Mucosa of rectum (tissue), 2 donors: Measurements from ENCODE around the gene FKBP4.

Source experiments
- H3K27ac ChIP-seq, 2 donors: one replicate each; pipeline ENCODE4 v1.7.0; 2013; ENCODE audit warnings: inconsistent platforms in 2 of 2, low read depth in 2 of 2, low read length in 2 of 2
- H3K27me3 ChIP-seq, 2 donors: one replicate each; pipeline ENCODE4 v1.7.0; 2013; ENCODE audit warnings: low read length in 2 of 2; ENCODE audit not compliant: control insufficient read depth in 2 of 2, insufficient read depth in 2 of 2
- H3K36me3 ChIP-seq, 2 donors: one replicate each; pipeline ENCODE4 v1.7.0; 2013; ENCODE audit warnings: low read length in 2 of 2; ENCODE audit not compliant: control insufficient read depth in 2 of 2, insufficient read depth in 2 of 2
- H3K4me1 ChIP-seq, 2 donors: one replicate each; pipeline ENCODE4 v1.7.0; 2013; ENCODE audit warnings: low read length in 2 of 2, mild to moderate bottlenecking in 1 of 2; ENCODE audit not compliant: control insufficient read depth in 2 of 2, insufficient read depth in 2 of 2
- H3K4me3 ChIP-seq, 2 donors: one replicate each; pipeline ENCODE4 v1.7.0; 2013; ENCODE audit warnings: low read length in 2 of 2
- H3K9ac ChIP-seq, 2 donors: one replicate each; pipeline ENCODE4 v1.7.0; 2013; ENCODE audit warnings: low read length in 2 of 2, low read depth in 1 of 2, mild to moderate bottlenecking in 1 of 2
- H3K9me3 ChIP-seq, 2 donors: one replicate each; pipeline ENCODE4 v1.7.0; 2013; ENCODE audit warnings: low read length in 2 of 2; ENCODE audit not compliant: control insufficient read depth in 2 of 2
- donor health status: healthy.
- donor health status: Normal muscosa, but diverticular disease.

Gene FKBP4

DNA sequence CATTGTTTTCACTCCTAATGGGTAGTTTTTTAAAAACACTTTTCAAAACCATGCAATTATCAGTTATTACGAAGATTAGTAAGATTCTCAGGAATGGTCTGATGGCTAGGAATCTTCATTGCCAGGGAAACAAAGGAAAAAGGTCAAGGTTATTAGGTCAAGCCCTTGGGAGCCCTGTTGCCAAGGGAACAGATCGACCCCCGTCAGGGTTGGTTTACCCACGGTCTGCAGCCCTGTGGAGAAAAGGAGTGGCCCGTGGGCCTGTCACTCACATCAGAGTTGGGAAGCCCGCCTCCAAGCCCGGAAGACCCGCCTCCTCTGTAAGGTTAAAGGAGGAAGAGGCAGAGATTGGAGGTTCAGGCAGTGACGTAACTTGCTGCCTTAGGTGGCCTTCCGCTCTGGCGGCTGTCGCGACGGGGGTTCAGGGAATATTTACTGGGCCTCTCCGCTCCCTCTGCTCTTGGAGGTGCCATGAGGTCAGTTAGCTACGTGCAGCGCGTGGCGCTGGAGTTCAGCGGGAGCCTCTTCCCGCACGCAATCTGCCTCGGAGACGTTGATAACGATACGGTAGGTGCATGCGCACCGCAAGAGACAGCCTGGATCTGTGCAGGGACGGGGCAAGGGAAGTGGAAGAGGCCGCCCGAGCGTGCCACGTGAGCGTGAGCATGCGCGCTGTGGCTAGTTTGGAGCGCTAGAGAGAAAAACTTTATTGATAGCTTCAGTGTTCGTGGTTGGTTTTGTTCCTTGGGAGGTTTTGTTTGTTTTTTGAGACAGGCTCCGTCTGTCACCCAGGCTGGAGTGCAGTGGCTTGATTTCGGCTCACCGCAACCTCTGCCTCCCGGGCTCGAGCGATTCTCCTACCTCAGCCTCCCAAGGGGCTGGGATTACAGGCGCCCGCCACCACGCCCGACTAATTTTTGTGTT lies 17.8 kb downstream of the FKBP4 start, which contains the start of gene ITFG2:
Gene ITFG2, plus strand, starts transcription at position 379 of the 924 bp plus-strand sequence. Its CDS starts 93 bp downstream, at position 472.
- peaks cover 7% of the 10 kb centered on the region in 2 donors for H3K4me1 ChIP-seq
- no peaks in the 10 kb centered on the region for H3K9me3 ChIP-seq
- peak within 1 kb of the TSS; percentile 82 to 98 for H3K9ac ChIP-seq
- peak within 1 kb of the TSS; percentile 96 to 99 for H3K4me3 ChIP-seq
- H3K27me3 ChIP-seq, result no peaks in the 10 kb centered on the region
- H3K27ac ChIP-seq, result peak within 1 kb of the TSS; percentile 97 to 99
- H3K36me3 ChIP-seq, result peaks cover under 1 to 9% of the 10 kb centered on the region in 2 donors

DNA sequence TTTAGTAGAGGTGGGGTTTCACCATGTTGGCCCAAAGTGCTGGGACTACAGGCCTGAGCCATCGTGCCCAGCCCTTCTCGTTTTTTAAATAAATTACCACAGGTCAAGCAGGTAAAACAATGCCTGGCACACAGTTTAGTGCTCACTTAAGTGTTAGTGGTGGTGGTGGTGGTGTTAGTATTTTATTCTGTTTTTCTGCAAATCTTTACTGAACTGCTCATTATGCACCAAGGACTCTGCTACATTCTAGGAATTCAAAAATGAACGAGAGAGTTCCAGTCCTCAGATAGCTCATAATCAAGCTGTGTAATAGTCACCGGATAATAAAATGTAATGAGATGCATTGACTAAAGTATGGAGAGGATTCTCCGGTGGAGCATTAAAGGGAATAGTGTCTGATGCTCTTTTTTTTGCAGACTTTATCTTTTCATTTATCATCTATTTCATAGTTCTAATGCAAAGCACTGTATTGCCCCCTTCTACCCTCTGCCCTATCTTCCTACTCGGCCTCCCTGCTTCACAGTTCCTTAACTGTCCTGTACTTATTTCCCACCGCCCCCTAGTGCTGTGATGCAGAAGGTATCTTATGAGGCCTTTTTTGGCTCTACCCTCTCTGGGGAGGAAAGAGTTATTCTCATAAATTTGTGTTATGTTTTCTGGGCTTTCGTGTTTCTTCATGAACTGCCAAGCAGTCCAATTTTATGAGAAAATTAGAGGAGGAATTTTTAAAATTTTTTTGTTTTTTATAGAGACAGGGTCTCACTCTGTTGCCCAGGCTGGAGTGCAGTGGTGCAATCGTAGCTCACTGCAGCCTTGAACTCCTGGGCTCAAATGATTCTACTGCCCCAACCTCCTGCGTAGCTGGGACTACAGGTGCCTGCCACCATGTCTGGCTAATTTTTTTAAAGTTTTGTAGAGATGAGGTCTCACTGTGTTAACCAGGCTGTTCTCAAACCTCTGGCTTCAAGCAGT lies 18.7 kb downstream of the FKBP4 start:
- H3K27me3 ChIP-seq, result no peaks in the 10 kb centered on the region
- peaks cover 7% of the 10 kb centered on the region in 2 donors for H3K4me1 ChIP-seq
- H3K9me3 ChIP-seq, result no peaks in the 10 kb centered on the region
- H3K27ac ChIP-seq, result peak overlapping the region; percentile 97 to 99
- H3K36me3 ChIP-seq, result peaks cover 8 to 16% of the 10 kb centered on the region in 2 donors
- peak overlapping the region; percentile 96 to 99 for H3K4me3 ChIP-seq
- H3K9ac ChIP-seq, result peak overlapping the region; percentile 82 to 98

DNA sequence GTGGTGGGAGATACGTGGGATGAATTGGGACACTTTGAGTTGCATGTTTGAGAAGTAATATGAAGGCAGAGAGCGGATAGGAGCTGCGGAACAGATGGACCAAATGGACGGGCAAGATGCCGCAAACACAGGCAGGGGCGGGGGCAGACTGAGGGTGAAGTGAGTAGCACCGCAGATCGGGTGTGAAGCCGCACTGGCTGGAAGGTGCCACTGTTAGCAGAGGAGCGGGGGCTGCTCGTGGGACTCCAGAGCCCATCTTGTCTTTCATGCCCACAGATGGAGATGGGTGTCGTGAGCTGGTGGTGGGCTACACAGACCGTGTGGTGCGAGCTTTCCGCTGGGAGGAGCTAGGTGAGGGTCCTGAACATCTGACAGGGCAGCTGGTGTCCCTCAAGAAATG lies 25.0 kb downstream of the FKBP4 start:
- peaks cover 58 to 73% of the 10 kb centered on the region in 2 donors for H3K36me3 ChIP-seq

DNA sequence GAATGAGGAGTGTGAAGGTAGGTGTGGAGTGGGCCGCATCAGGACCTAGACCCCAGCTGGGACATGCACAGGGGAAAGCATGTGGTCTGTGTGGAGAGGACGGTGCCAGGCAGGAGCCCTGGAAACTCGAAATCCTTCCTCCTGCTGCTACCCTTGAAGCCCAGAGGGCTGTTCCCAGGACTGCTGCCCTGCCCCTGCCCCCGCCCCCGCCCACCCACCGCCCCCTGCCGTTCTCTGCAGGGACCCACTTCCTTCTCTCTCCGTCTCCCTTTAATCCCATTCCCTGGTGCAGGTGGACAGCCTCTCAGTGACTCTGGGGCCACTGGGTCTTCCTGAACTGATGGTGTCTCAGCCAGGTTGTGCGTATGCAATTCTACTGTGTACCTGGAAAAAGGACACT lies 25.7 kb downstream of the FKBP4 start:
- peaks cover 64 to 80% of the 10 kb centered on the region in 2 donors for H3K36me3 ChIP-seq

More for the DNA sequence above, 25.0 kb downstream of the FKBP4 start:
- Histone ChIP-seq H3K4me3 (no peak overlapping the region), H3K27me3 (no peaks in the 10 kb centered on the region), H3K9me3 (no peaks in the 10 kb centered on the region), H3K4me1 (no peaks in the 10 kb centered on the region), H3K9ac (no peak overlapping the region), H3K27ac (no peak overlapping the region)

DNA sequence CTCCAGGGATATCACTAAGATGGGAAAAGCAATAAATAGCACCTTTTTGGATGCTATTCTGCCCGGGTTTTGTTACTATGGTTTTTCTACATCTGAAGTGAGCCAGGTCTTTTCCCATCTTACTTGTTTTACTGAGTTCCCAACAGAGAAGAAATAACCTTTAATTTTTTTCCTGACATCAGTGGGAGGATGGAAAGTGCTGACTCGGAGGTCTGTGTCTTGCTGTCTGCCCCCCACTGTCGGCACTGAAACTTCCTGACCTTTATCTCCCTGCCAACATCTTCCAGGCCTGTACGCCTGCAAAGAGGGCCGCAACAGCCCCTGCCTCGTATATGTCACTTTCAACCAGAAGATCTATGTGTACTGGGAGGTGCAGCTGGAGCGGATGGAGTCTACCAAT lies 28.7 kb downstream of the FKBP4 start:
- Histone ChIP-seq H3K27me3 (no peaks in the 10 kb centered on the region), H3K27ac (no peak overlapping the region), H3K9me3 (no peaks in the 10 kb centered on the region), H3K4me1 (no peaks in the 10 kb centered on the region), H3K36me3 (peaks cover 77 to 92% of the 10 kb centered on the region in 2 donors), H3K4me3 (no peak overlapping the region), H3K9ac (no peak overlapping the region)

More for the DNA sequence above, 25.7 kb downstream of the FKBP4 start:
- Histone ChIP-seq H3K4me1 (no peaks in the 10 kb centered on the region), H3K4me3 (no peak overlapping the region), H3K9me3 (no peaks in the 10 kb centered on the region), H3K27me3 (no peaks in the 10 kb centered on the region), H3K27ac (no peak overlapping the region), H3K9ac (no peak overlapping the region)

DNA sequence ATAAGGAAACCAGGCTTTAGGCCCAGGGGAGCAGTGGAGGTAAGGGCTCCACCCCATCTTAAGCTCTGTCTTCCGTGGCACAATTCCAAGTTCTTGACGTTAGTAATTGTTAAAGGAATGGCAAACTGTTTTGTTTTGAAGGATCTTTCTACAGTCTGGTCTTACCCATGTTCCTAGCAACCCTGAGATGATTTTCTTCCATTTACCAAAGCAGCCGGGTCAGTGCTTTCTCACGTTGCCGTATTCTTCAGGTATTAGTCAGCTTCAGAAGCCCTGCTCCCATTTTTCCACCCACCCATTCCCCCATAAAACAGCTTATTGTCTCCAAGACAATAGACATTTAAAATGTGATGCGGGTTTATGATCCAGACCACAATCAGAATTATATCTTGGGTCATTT lies 29.8 kb downstream of the FKBP4 start:
- no peak overlapping the region for H3K27ac ChIP-seq
- no peaks in the 10 kb centered on the region for H3K9me3 ChIP-seq
- H3K36me3 ChIP-seq, result peaks cover 74 to 86% of the 10 kb centered on the region in 2 donors
- H3K4me3 ChIP-seq, result no peak overlapping the region
- H3K4me1 ChIP-seq, result no peaks in the 10 kb centered on the region
- no peak overlapping the region for H3K9ac ChIP-seq
- no peaks in the 10 kb centered on the region for H3K27me3 ChIP-seq

DNA sequence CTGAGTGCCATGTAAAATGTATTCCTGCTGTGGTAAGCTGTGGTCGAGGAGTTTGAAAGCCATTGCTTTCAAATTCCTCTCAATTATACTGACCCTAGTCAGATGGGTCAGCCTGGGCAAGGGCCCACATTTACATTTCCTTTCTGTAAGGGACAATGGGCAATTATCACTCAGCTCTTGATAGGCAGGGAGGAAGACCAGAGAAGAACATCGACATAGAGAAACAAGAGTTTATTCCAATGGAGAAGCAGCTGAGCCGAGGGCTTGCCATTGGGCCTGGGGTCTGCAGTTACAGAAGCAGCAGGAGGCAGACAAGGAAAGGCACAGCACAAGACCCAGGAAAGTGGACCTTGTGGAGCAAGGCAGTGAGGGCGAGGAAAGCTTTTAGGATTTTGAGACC lies 30.4 kb downstream of the FKBP4 start:
- Histone ChIP-seq H3K9me3 (no peaks in the 10 kb centered on the region), H3K36me3 (peaks cover 72 to 83% of the 10 kb centered on the region in 2 donors), H3K27ac (no peak overlapping the region), H3K4me1 (no peaks in the 10 kb centered on the region), H3K9ac (no peak overlapping the region), H3K27me3 (no peaks in the 10 kb centered on the region), H3K4me3 (no peak overlapping the region)

DNA sequence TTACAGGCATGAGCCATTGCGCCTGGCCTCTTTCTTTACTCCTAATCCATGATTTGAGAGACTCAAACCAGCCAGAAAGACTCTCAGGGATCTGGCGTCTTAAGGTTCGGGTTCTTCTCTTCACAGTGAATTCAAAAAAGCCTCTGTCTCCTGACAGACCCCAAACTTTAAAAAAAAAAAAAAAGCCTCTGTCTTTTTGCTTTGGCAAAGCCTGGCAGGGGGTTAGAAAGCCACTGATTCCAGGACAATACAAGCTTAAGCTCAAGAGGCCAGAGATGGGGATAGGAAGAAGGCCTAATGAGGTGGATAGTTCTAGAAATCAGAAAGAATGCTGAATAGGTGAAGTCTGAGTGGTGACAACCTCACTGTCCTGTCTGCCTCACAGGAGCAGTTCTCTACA lies 31.3 kb downstream of the FKBP4 start:
- Histone ChIP-seq H3K4me1 (no peaks in the 10 kb centered on the region), H3K9ac (no peak overlapping the region), H3K27me3 (no peaks in the 10 kb centered on the region), H3K36me3 (peaks cover 70 to 79% of the 10 kb centered on the region in 2 donors), H3K27ac (no peak overlapping the region), H3K9me3 (no peaks in the 10 kb centered on the region), H3K4me3 (no peak overlapping the region)

DNA sequence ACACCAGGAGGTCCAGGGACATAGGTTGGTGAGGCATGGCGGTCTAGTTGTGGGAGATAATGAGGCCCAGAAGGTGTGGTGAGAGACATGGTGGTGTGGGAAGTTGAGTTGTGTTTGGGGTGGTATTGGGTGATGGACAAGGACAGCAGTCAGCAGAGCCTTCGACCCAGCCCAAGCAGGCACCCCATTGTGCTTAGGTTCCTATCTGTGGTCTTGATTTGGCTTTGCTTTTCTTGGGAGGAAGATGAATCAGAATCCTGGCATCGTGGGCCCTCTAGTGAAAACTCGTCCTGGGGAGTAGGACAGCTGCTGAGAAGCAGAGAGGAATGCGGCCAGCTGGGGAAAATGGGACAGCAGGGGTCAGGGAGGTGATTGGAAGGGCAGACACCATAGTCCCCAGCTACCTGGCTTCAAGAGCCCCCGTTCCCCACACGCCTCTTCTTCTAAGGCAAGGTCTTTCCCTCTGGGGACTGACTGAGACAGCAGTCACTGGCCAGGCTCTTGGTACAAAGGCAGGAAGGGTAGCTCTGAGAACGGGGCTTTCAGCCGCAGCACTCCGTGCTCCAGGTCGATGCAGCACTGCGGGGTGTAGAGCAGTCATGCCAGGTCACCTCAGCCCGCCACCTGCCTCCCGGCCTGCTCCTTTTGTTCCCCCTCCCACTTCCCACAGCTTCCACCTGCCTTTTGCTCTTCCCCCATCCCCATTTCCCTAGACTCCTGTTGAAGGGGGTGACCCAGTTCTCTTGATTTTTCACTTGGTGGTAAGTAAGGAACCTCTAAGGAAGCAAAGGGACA lies 32.1 kb downstream of the FKBP4 start:
- H3K27ac ChIP-seq, result no peak overlapping the region
- no peak overlapping the region for H3K4me3 ChIP-seq
- no peaks in the 10 kb centered on the region for H3K9me3 ChIP-seq
- no peaks in the 10 kb centered on the region for H3K27me3 ChIP-seq
- H3K36me3 ChIP-seq, result peaks cover 61 to 70% of the 10 kb centered on the region in 2 donors
- no peaks in the 10 kb centered on the region for H3K4me1 ChIP-seq
- no peak overlapping the region for H3K9ac ChIP-seq
